Activated CD8-positive, alpha-beta T cell treated with anti-CD3 and anti-CD28 coated beads for 36 hours (primary cell): ENCODE data around the gene FBLN1. TPM values are rescaled to one million over a fixed set of nuclear protein-coding genes. Genes with fewer than 3 reads are reported as not detected.

Experiments used
- ATAC-seq: fragments of 200-7000 bp; cut with Tn5 transposase; one replicate; pipeline ENCODE4 v1.10.0; 2021; ENCODE audit warnings: mild to moderate bottlenecking, moderate library complexity
- CTCF ChIA-PET: fragments of 350-600 bp; sonication (Branson Sonifier 250); formaldehyde crosslinking; loops from one replicate; lab custom pipeline; 2021; ENCODE audit warnings: antibody characterized with exemption; lab: Charles Lee
- POLR2A ChIA-PET: fragments of 350-600 bp; sonication (Branson Sonifier 250); formaldehyde crosslinking; loops from one replicate; lab custom pipeline; 2021; ENCODE audit warnings: antibody characterized with exemption; lab: Charles Lee
- DNase-seq: peaks from one replicate; pipeline ENCODE4 v3.0.0-alpha.2; 2020
- H3K27ac Mint-ChIP-seq: one replicate; pipeline ENCODE4 v1.8.0; 2021; ENCODE audit warnings: mild to moderate bottlenecking, mixed read lengths
- H3K27me3 Mint-ChIP-seq: one replicate; pipeline ENCODE4 v1.8.0; 2021; ENCODE audit warnings: mixed read lengths
- H3K36me3 Mint-ChIP-seq: one replicate; pipeline ENCODE4 v1.8.0; 2021; ENCODE audit warnings: low read depth, mixed read lengths
- H3K4me1 Mint-ChIP-seq: one replicate; pipeline ENCODE4 v1.8.0; 2021; ENCODE audit warnings: low read depth, mixed read lengths
- H3K4me3 Mint-ChIP-seq: one replicate; pipeline ENCODE4 v1.8.0; 2021; ENCODE audit warnings: mild to moderate bottlenecking, moderate library complexity, mixed read lengths
- H3K9me3 Mint-ChIP-seq: one replicate; pipeline ENCODE4 v1.8.0; 2021; ENCODE audit warnings: mixed read lengths
- intact Hi-C: fragments of 100-400 bp; cut with micrococcal nuclease; formaldehyde crosslinking; loops from one replicate; pipeline ENCODE4 v1.10.0; 2022
- total RNA-seq, 2 experiments: library from RNA; stranded (reverse); gene quantifications; one replicate each; pipeline ENCODE4 v1.2.3, GENCODE V29; 2021
- TF ChIP-seq, protein P1 (sequence below): fragments of 200-600 bp; IDR thresholded peaks from one replicate; pipeline ENCODE4 v1.8.0; 2022; ENCODE audit warnings: antibody characterized with exemption, mild to moderate bottlenecking

The FBLN1 gene
- total RNA-seq, 2 experiments from 2014 or later, result 0.56 TPM; not detected in 1

DNA sequence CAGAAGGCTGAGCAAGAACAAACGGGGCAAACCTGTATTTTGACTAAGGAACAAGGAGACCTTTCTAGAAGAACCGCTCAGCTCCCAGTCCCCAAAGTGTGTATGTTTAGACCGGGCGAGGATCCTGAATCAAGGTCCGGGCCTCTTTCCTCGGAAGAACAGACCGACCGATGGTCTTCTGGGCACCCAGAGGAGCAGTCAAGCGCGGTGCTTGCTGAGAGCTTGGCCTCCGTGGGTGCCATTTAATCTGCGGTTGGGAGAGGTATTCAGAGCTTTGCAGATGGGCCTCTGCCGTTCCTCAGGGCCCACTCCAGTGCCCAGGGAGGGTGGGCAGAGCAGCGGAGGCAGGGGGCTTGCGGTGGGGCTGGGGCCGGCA lies 142.5 kb downstream of the FBLN1 start:
- Mint-ChIP-seq H3K4me1 (peaks cover 16% of the 10 kb centered on the region), H3K9me3 (no peaks in the 10 kb centered on the region), H3K27ac (no peak overlapping the region), H3K27me3 (peaks cover 20% of the 10 kb centered on the region), H3K36me3 (no peaks in the 10 kb centered on the region), H3K4me3 (no peak overlapping the region)
- ATAC-seq (no peak), DNase-seq (no peak)
- POLR2A ChIA-PET, result interaction anchor here (0.6 kb wide), 1 partner anchor 29 kb away, joined by 3 read pairs; no protein-coding TSS in a partner anchor
- CTCF ChIA-PET, result interaction anchor here (0.6 to 4.5 kb wide), 16 partner anchors 10 to 361 kb away, joined by 3 to 22 read pairs (median 4); no protein-coding TSS in a partner anchor
- TF ChIP-seq, protein P1, sequence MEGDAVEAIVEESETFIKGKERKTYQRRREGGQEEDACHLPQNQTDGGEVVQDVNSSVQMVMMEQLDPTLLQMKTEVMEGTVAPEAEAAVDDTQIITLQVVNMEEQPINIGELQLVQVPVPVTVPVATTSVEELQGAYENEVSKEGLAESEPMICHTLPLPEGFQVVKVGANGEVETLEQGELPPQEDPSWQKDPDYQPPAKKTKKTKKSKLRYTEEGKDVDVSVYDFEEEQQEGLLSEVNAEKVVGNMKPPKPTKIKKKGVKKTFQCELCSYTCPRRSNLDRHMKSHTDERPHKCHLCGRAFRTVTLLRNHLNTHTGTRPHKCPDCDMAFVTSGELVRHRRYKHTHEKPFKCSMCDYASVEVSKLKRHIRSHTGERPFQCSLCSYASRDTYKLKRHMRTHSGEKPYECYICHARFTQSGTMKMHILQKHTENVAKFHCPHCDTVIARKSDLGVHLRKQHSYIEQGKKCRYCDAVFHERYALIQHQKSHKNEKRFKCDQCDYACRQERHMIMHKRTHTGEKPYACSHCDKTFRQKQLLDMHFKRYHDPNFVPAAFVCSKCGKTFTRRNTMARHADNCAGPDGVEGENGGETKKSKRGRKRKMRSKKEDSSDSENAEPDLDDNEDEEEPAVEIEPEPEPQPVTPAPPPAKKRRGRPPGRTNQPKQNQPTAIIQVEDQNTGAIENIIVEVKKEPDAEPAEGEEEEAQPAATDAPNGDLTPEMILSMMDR, result no peak
- intact Hi-C loops, result no loop called here

DNA sequence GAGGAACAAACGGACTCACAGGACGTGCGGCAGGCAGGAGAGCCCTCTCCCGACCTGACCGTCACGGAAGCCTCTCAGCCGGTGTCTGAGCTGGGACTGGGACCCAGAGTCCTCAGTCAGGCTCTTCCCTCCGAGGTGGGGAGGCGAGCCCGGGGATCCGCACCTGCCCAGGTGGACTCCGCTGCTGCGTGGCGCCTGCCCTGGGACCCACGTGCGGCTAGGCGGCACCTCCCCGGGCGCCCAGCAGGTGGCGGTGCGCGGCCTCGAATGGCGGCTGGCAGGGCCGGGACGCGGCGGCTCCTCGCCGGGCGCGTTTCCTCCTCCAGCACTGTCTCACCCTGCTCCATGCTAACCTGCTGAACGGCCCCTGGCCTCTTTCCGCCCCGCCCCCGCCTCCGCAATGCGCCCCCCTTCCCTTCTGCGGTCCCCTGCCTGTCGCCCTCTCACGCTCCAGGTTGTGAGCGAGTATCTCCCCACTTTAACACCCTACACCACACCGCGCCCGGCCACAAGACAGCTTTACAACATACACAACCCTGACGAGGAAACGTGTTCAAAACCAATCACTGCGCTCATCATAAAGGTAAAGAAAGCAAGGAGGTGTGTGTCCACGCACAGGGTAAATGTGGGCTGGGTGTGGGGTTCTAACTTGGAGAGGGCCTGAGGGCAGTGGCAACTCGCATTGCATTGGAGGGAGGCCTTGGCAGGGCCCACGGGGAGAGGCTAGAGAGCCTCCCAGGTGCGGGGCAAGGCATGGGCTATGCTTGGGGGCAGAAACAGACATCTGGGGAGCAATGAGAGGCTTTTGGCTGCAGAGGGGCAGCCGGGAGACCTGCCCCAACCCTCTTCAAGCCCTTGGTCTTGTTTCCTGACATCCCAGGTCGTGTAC lies 143.1 kb downstream of the FBLN1 start:
- peaks cover 18% of the 10 kb centered on the region for H3K27me3 Mint-ChIP-seq
- ATAC-seq (peak; percentile 97), DNase-seq (peak; percentile 84)
- intact Hi-C loops, result no loop called here
- peaks cover 16% of the 10 kb centered on the region for H3K4me1 Mint-ChIP-seq
- H3K4me3 Mint-ChIP-seq, result peak overlapping the region; percentile 9
- H3K36me3 Mint-ChIP-seq, result no peaks in the 10 kb centered on the region
- TF ChIP-seq, protein P1, result peak; percentile 97
- ChIA-PET CTCF (interaction anchor here (0.8 to 4.5 kb wide), 16 partner anchors 10 to 361 kb away, joined by 3 to 22 read pairs (median 4); no protein-coding TSS in a partner anchor), POLR2A (interaction anchor here (0.6 kb wide), 1 partner anchor 30 kb away, joined by 3 read pairs; no protein-coding TSS in a partner anchor)
- H3K9me3 Mint-ChIP-seq, result no peaks in the 10 kb centered on the region
- H3K27ac Mint-ChIP-seq, result no peak overlapping the region

DNA sequence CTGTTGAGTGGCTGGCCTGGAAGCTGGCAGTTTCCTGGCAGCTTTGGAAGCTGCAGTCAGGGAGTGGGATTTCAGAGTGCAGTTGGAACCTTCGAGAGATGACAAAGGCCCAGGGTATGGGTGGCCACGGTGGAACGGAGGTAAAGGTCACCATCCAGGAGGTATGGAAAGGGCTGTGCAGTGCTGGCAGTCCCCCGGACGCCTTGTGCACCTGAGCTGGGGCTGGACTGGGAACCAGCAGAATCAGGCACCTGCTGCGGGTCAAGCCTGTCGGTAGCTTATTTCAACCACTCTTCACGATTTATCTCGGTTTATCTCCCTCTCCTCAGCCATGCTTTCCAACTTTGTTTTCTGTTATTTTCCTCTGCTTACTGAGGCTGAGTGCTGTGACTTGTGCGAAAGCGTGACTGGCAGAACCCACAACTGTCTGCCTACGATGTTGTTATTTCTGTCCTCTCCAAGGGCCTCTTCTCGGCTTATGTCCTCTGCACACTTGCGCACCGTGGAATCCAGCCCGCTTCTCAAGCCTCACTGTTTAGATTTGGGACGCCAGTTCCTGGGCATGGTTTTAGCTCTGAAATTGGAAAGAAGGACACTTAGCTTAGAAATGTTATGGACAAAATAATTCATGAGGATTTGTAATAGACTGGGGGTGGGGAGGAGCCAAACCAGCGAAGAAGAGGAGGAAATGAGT lies 145.0 kb downstream of the FBLN1 start:
- H3K4me3 Mint-ChIP-seq, result no peak overlapping the region
- CTCF ChIA-PET, result interaction anchor here (1.3 kb wide), 1 partner anchor 216 kb away, joined by 5 read pairs; no protein-coding TSS in a partner anchor
- H3K27ac Mint-ChIP-seq, result no peak overlapping the region

DNA sequence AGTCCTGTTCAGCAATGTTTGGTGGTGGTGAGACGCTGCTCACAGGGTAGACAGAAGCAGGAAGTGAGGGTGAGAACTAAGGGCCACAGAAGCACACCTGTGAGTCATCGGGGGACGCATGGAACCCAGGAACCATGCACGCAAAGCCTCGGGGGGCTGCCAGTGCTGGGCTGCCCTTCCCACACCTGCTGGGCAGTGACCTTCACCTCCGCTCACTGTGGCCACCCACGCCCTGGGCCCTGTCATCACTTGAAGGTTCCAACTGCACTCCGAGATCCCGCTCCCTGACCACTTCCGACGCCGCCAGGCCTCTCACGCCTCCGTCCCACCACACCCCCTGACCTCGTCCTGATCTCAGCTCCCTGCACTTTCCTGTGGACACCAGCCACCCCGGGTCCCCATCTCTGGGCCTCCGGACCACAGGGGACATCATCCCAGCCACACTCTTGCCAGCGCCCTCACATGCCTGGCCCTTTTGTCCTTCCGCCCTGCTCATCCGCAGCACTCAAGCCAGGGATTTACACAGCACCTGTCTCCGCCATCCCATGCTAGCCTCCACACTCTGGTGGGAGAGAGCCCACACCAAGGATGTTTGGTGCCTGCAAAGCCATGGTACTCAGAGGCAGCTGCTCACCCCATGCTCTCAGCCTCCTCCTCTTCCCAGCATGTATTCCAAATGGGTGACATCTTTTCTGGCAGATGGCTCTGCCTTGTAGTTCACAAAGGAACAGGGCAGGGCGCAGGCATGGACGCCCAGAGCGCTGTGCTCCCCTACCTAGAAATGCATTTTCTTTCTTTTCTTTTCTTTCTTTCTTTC lies 145.8 kb downstream of the FBLN1 start:
- H3K27me3 Mint-ChIP-seq, result peaks cover 17% of the 10 kb centered on the region
- no peaks in the 10 kb centered on the region for H3K36me3 Mint-ChIP-seq
- ChIA-PET CTCF (interaction anchor here (1.3 kb wide), 1 partner anchor 215 kb away, joined by 5 read pairs; no protein-coding TSS in a partner anchor), POLR2A (no interaction called here)
- DNase-seq (no peak), ATAC-seq (peak; percentile 43)
- H3K4me1 Mint-ChIP-seq, result peaks cover 11% of the 10 kb centered on the region
- H3K27ac Mint-ChIP-seq, result no peak overlapping the region
- TF ChIP-seq, protein P1, result no peak
- H3K9me3 Mint-ChIP-seq, result no peaks in the 10 kb centered on the region
- no peak overlapping the region for H3K4me3 Mint-ChIP-seq
- intact Hi-C loops, result no loop called here

More for the DNA sequence above, 145.0 kb downstream of the FBLN1 start:
- Mint-ChIP-seq H3K9me3 (no peaks in the 10 kb centered on the region), H3K4me1 (peaks cover 16% of the 10 kb centered on the region), H3K36me3 (no peaks in the 10 kb centered on the region), H3K27me3 (peaks cover 17% of the 10 kb centered on the region)
- TF ChIP-seq, protein P1, result no peak
- DNase-seq, result no peak
- ATAC-seq, result no peak
- intact Hi-C loops, result no loop called here
- POLR2A ChIA-PET, result no interaction called here
